Breast epithelium (tissue), 4 donors: ENCODE measurements around the gene CAMKK2. TPM values are rescaled to one million over a fixed set of nuclear protein-coding genes. Genes with fewer than 3 reads are reported as not detected.

Experiments
- DNase-seq, 2 donors: peaks; one replicate each; pipeline ENCODE4 v3.0.0-alpha.2; 2019; ENCODE audit warnings: low spot score in 2 of 2
- H3K27ac ChIP-seq, 2 donors: fragments of 200-600 bp; sonication (generic) in 1 of 2; one replicate each; pipeline ENCODE4 v1.5.1; 2016 to 2019; ENCODE audit warnings: mild to moderate bottlenecking in 1 of 2
- H3K27me3 ChIP-seq, 2 donors: fragments of 200-600 bp; sonication (generic) in 1 of 2; one replicate each; pipeline versions ENCODE4 v1.5.1 to v1.6.0; 2017 to 2019; ENCODE audit warnings: control low read depth in 1 of 2, mild to moderate bottlenecking in 1 of 2
- H3K36me3 ChIP-seq: fragments of 200-600 bp; one replicate; pipeline ENCODE4 v1.5.1; 2019
- H3K4me1 ChIP-seq, 2 donors: fragments of 200-600 bp; sonication (generic); one replicate each; pipeline ENCODE4 v1.5.1; 2016 to 2019; ENCODE audit warnings: control low read depth in 1 of 2
- H3K4me3 ChIP-seq, 3 donors: fragments of 200-600 bp; sonication (generic); 1 replicate in 2 of 3; 2 replicates in 1 of 3; pipeline ENCODE4 v1.5.1; 2016 to 2019; ENCODE audit warnings: mild to moderate bottlenecking in 3 of 3, moderate library complexity in 2 of 3
- H3K9me3 ChIP-seq, 2 donors: fragments of 200-600 bp; sonication (generic) in 1 of 2; one replicate each; pipeline ENCODE4 v1.5.1; 2016 to 2019; ENCODE audit warnings: control low read depth in 1 of 2
- CTCF ChIP-seq, 3 donors: fragments of 450-650 bp; IDR thresholded peaks; one replicate each; pipeline ENCODE4 v1.5.1; 2016 to 2017; ENCODE audit warnings: antibody characterized with exemption in 3 of 3, mild to moderate bottlenecking in 3 of 3, moderate library complexity in 3 of 3
- POLR2A ChIP-seq: fragments of 450-650 bp; IDR thresholded peaks from one replicate; pipeline ENCODE4 v1.6.1; 2016; ENCODE audit warnings: antibody characterized with exemption, mild to moderate bottlenecking, moderate library complexity
- POLR2AphosphoS5 ChIP-seq, 3 donors: sonication (generic); formaldehyde crosslinking; IDR thresholded peaks; one replicate each; pipeline ENCODE4 v1.6.1; 2017; ENCODE audit warnings: antibody characterized with exemption in 3 of 3
- intact Hi-C: fragments of 100-400 bp; cut with DNase I; formaldehyde crosslinking; loops from one replicate; pipeline ENCODE4 v1.15.1; 2023; ENCODE audit warnings: low total_unique reads
- total RNA-seq, 3 donors: library from RNA; depleted of rRNA; stranded (reverse); fragments of >200 nt; gene quantifications; one replicate each; pipeline ENCODE4 v1.1.0, GENCODE V29; 2016

Gene CAMKK2
- total RNA-seq, 3 donors from 2014 or later = 27.4 to 32.0 (median 29.2) TPM

GRCh38 chr12:121237415-121237814 is 59.1 kb downstream of the CAMKK2 start:
- H3K36me3 ChIP-seq = peaks cover 8% of the 10 kb centered on the region
- no peaks in the 10 kb centered on the region for H3K27me3 ChIP-seq
- no peak for DNase-seq
- peak overlapping the region in 1 of 2 donors; percentile 18 for H3K27ac ChIP-seq
- intact Hi-C loops = no loop called here
- H3K9me3 ChIP-seq = no peaks in the 10 kb centered on the region
- no peak overlapping the region for H3K4me3 ChIP-seq
- TF ChIP-seq CTCF (IDR thresholded peaks at IDR 0.05) = no peak
- no peak for TF ChIP-seq POLR2A
- H3K4me1 ChIP-seq = no peaks in the 10 kb centered on the region

- intact Hi-C loops = no loop called here
- no peaks in the 10 kb centered on the region for H3K9me3 ChIP-seq
- no peak overlapping the region for H3K4me3 ChIP-seq
- H3K4me1 ChIP-seq = no peaks in the 10 kb centered on the region
- H3K36me3 ChIP-seq = peaks cover 8% of the 10 kb centered on the region
- no peak overlapping the region for H3K27ac ChIP-seq
- TF ChIP-seq CTCF (IDR thresholded peaks at IDR 0.05) (no peak), POLR2A (no peak), POLR2AphosphoS5 (IDR thresholded peaks at IDR 0.05) (no peak)
- H3K27me3 ChIP-seq = no peaks in the 10 kb centered on the region
- no peak for DNase-seq
Measured at GRCh38 chr12:121236776-121237175, 59.7 kb downstream of the CAMKK2 start.

GRCh38 chr12:121233628-121234020 is 62.9 kb downstream of the CAMKK2 start:
- H3K9me3 ChIP-seq = no peaks in the 10 kb centered on the region
- H3K27ac ChIP-seq = no peak overlapping the region
- no peaks in the 10 kb centered on the region for H3K27me3 ChIP-seq
- TF ChIP-seq POLR2AphosphoS5 (IDR thresholded peaks at IDR 0.05) = no peak
- no peak for TF ChIP-seq CTCF (IDR thresholded peaks at IDR 0.05)
- TF ChIP-seq POLR2A = no peak
- DNase-seq = no peak
- H3K4me3 ChIP-seq = no peak overlapping the region
- intact Hi-C loops = no loop called here
- H3K36me3 ChIP-seq = peaks cover 8% of the 10 kb centered on the region
- no peaks in the 10 kb centered on the region for H3K4me1 ChIP-seq

- Histone ChIP-seq H3K9me3 (no peaks in the 10 kb centered on the region), H3K27me3 (no peaks in the 10 kb centered on the region), H3K4me1 (no peaks in the 10 kb centered on the region), H3K36me3 (peaks cover 8% of the 10 kb centered on the region), H3K4me3 (no peak overlapping the region), H3K27ac (no peak overlapping the region)
- no peak for DNase-seq
- intact Hi-C loops = no loop called here
- TF ChIP-seq CTCF (IDR thresholded peaks at IDR 0.05) (no peak), POLR2A (no peak), POLR2AphosphoS5 (IDR thresholded peaks at IDR 0.05) (no peak)
Measured at GRCh38 chr12:121232977-121233627, 63.4 kb downstream of the CAMKK2 start.

- Histone ChIP-seq H3K27me3 (no peaks in the 10 kb centered on the region), H3K36me3 (peaks cover 8% of the 10 kb centered on the region), H3K4me1 (no peaks in the 10 kb centered on the region), H3K9me3 (no peaks in the 10 kb centered on the region), H3K27ac (no peak overlapping the region), H3K4me3 (no peak overlapping the region)
- intact Hi-C loops = no loop called here
- TF ChIP-seq POLR2A = no peak
- TF ChIP-seq POLR2AphosphoS5 (IDR thresholded peaks at IDR 0.05) = no peak
- no peak for TF ChIP-seq CTCF (IDR thresholded peaks at IDR 0.05)
- no peak for DNase-seq
Measured at GRCh38 chr12:121232163-121232562, 64.3 kb downstream of the CAMKK2 start.
